ENCODE measurements around the gene DNAJC13. TPM values are rescaled to one million over a fixed set of nuclear protein-coding genes. Genes with fewer than 3 reads are reported as not detected.

Gene DNAJC13
- total RNA-seq, 4 donors from 2014 or later, result 43.6 to 73.7 (median 61.1) TPM

GRCh38 chr3:132421832-132422231 is 4.5 kb downstream of the DNAJC13 start:
- peaks cover 0 to 43% (median 4%) of the 10 kb centered on the region in 3 donors for H3K4me1 ChIP-seq
- no peaks in the 10 kb centered on the region for H3K9me3 ChIP-seq
- H3K27ac ChIP-seq, result no peak overlapping the region
- no peak overlapping the region for H3K4me3 ChIP-seq
- no peaks in the 10 kb centered on the region for H3K27me3 ChIP-seq
- WGBS, 2 donors (ENCODE audit: low coverage in 1 of 2), result 73% methylated on average over 4 of the region's 4 CpGs; no CpG with 5 or more reads in 1 of the 2 donors
- peaks cover 0 to 6% of the 10 kb centered on the region in 2 donors for H3K36me3 ChIP-seq
- ATAC-seq, result no peak
- TF ChIP-seq EP300 (IDR thresholded peaks at IDR 0.05) (no peak), POLR2AphosphoS5 (IDR thresholded peaks at IDR 0.05) (no peak), POLR2A (IDR thresholded peaks at IDR 0.05) (no peak), CTCF (IDR thresholded peaks at IDR 0.05) (no peak)

- H3K27ac ChIP-seq, result no peak overlapping the region
- 83 to 100% methylated on average over 1 of the region's 1 CpG for WGBS, 2 donors (ENCODE audit: low coverage in 1 of 2)
- TF ChIP-seq CTCF (IDR thresholded peaks at IDR 0.05) (no peak), POLR2AphosphoS5 (IDR thresholded peaks at IDR 0.05) (no peak)
- H3K4me3 ChIP-seq, result no peak overlapping the region
- peaks cover 0 to 42% (median 4%) of the 10 kb centered on the region in 3 donors for H3K4me1 ChIP-seq
- no peaks in the 10 kb centered on the region for H3K27me3 ChIP-seq
- H3K9me3 ChIP-seq, result no peaks in the 10 kb centered on the region
- H3K36me3 ChIP-seq, result peaks cover 0 to 6% of the 10 kb centered on the region in 2 donors
- ATAC-seq, result no peak
These were observed 5.2 kb downstream of the DNAJC13 start for GRCh38 chr3:132422531-132422930.

GRCh38 chr3:132432639-132433038 is 15.3 kb downstream of the DNAJC13 start:
- no peaks in the 10 kb centered on the region for H3K9me3 ChIP-seq
- TF ChIP-seq EP300 (IDR thresholded peaks at IDR 0.05) (no peak), POLR2A (IDR thresholded peaks at IDR 0.05) (no peak), POLR2AphosphoS5 (IDR thresholded peaks at IDR 0.05) (no peak), CTCF (IDR thresholded peaks at IDR 0.05) (no peak)
- no peaks in the 10 kb centered on the region for H3K36me3 ChIP-seq
- peaks cover 0 to 4% (median 0%) of the 10 kb centered on the region in 3 donors for H3K4me1 ChIP-seq
- no peaks in the 10 kb centered on the region for H3K27me3 ChIP-seq
- ATAC-seq, result no peak
- 45 to 50% methylated on average over 2 of the region's 2 CpGs for WGBS, 2 donors (ENCODE audit: low coverage in 1 of 2)
- no peak overlapping the region for H3K4me3 ChIP-seq
- H3K27ac ChIP-seq, result no peak overlapping the region

- Histone ChIP-seq H3K4me1 (no peaks in the 10 kb centered on the region), H3K4me3 (no peak overlapping the region), H3K27ac (no peak overlapping the region), H3K9me3 (no peaks in the 10 kb centered on the region), H3K27me3 (no peaks in the 10 kb centered on the region), H3K36me3 (no peaks in the 10 kb centered on the region)
- ATAC-seq, result no peak
- TF ChIP-seq EP300 (IDR thresholded peaks at IDR 0.05) (no peak), POLR2A (IDR thresholded peaks at IDR 0.05) (no peak), POLR2AphosphoS5 (IDR thresholded peaks at IDR 0.05) (no peak), CTCF (IDR thresholded peaks at IDR 0.05) (no peak)
- 94% methylated on average over 3 of the region's 3 CpGs for WGBS, 2 donors (ENCODE audit: low coverage in 1 of 2)
These were observed 15.8 kb downstream of the DNAJC13 start for GRCh38 chr3:132433121-132433520.

- no peaks in the 10 kb centered on the region for H3K27me3 ChIP-seq
- H3K4me1 ChIP-seq, result no peaks in the 10 kb centered on the region
- no peaks in the 10 kb centered on the region for H3K36me3 ChIP-seq
- 74 to 83% methylated on average over 2 to 3 of the region's 3 CpGs for WGBS, 2 donors (ENCODE audit: low coverage in 1 of 2)
- peak overlapping the region in 2 of 4 donors; percentile 6 to 16 for H3K27ac ChIP-seq
- no peak for TF ChIP-seq CTCF (IDR thresholded peaks at IDR 0.05)
- TF ChIP-seq POLR2AphosphoS5 (IDR thresholded peaks at IDR 0.05), result no peak
- no peak for TF ChIP-seq POLR2A (IDR thresholded peaks at IDR 0.05)
- no peak for TF ChIP-seq EP300 (IDR thresholded peaks at IDR 0.05)
- ATAC-seq, result no peak
- no peaks in the 10 kb centered on the region for H3K9me3 ChIP-seq
- H3K4me3 ChIP-seq, result no peak overlapping the region
These were observed 18.1 kb downstream of the DNAJC13 start for GRCh38 chr3:132435224-132435910.

All from gastroesophageal sphincter (tissue), 4 donors.